Endodermal cell (in vitro differentiated cells): Measurements from ENCODE around the gene ZBTB7C. TPM values are rescaled to one million over a fixed set of nuclear protein-coding genes. Genes with fewer than 3 reads are reported as not detected.

Experiments
- DNase-seq: peaks from one replicate; pipeline ENCODE4 v3.0.0-alpha.2; 2017
- H3K27ac ChIP-seq: 2 replicates; pipeline ENCODE4 v1.5.1; 2013; ENCODE audit warnings: mild to moderate bottlenecking, low read depth, low read length, moderate library complexity
- H3K27me3 ChIP-seq: 2 replicates; pipeline ENCODE4 v1.6.1; 2013; ENCODE audit warnings: mild to moderate bottlenecking, low read length, moderate library complexity; ENCODE audit not compliant: insufficient read depth, control insufficient read depth, poor library complexity, severe bottlenecking
- H3K36me3 ChIP-seq: 2 replicates; pipeline ENCODE4 v1.7.0; 2013; ENCODE audit warnings: mild to moderate bottlenecking, low read length, moderate library complexity; ENCODE audit not compliant: control insufficient read depth, insufficient read depth
- H3K4me1 ChIP-seq: one replicate; pipeline ENCODE4 v1.7.0; 2013; ENCODE audit warnings: low read length; ENCODE audit not compliant: control insufficient read depth, insufficient read depth
- H3K4me3 ChIP-seq: 2 replicates; pipeline ENCODE4 v1.5.1; 2013; ENCODE audit warnings: mild to moderate bottlenecking, low read length, moderate library complexity
- H3K9ac ChIP-seq: 2 replicates; pipeline ENCODE4 v1.6.1; 2013; ENCODE audit warnings: mild to moderate bottlenecking, low read length, moderate library complexity; ENCODE audit not compliant: poor library complexity, severe bottlenecking; ENCODE audit errors: extremely low read depth
- H3K9me3 ChIP-seq: 2 replicates; pipeline ENCODE4 v1.6.1; 2013; ENCODE audit warnings: mild to moderate bottlenecking, low read length, moderate library complexity; ENCODE audit not compliant: control insufficient read depth
- H3K27ac Mint-ChIP-seq: 2 replicates; pipeline ENCODE4 v1.8.0; 2020; ENCODE audit warnings: mixed read lengths
- H3K27me3 Mint-ChIP-seq: 2 replicates; pipeline ENCODE4 v1.8.0; 2021; ENCODE audit warnings: mild to moderate bottlenecking, mixed read lengths; ENCODE audit not compliant: insufficient read depth
- H3K36me3 Mint-ChIP-seq: 2 replicates; pipeline ENCODE4 v1.8.0; 2020; ENCODE audit warnings: low read depth, mixed read lengths
- H3K4me1 Mint-ChIP-seq: 2 replicates; pipeline ENCODE4 v1.8.0; 2020; ENCODE audit warnings: mixed read lengths
- H3K4me3 Mint-ChIP-seq: 2 replicates; pipeline ENCODE4 v1.8.0; 2020; ENCODE audit warnings: mild to moderate bottlenecking, moderate library complexity, mixed read lengths
- H3K9me3 Mint-ChIP-seq: 2 replicates; pipeline ENCODE4 v1.8.0; 2020; ENCODE audit warnings: mild to moderate bottlenecking, mixed read lengths
- CTCF ChIP-seq: fragments of 200-600 bp; sonication (generic); conservative IDR thresholded peaks from 2 replicates; pipeline ENCODE4 v1.5.0; 2021; ENCODE audit warnings: antibody characterized with exemption, mild to moderate bottlenecking
- WGBS, 2 experiments: methylation state at CpG; one replicate each; pipeline versions ENCODE4 v1.1.5 to v1.1.7; 2013; ENCODE audit warnings: missing lambda C conversion rate in 2 of 2, mixed read lengths in 1 of 2; ENCODE audit not compliant: insufficient coverage in 1 of 2, insufficient read length in 1 of 2; 5-methylcytosine and 5-hydroxymethylcytosine counted together
- total RNA-seq, 2 donors: library from RNA; stranded (reverse); fragmentation: NEBNext Ultra II Directional in 1 of 2; extraction: Animal tissue kit (Norgen Biotek cat#: 25700) in 1 of 2; gene quantifications; 2 replicates in 1 of 2; 3 replicates in 1 of 2; pipeline ENCODE4 v1.2.1, GENCODE V29; 2021

The ZBTB7C gene
- total RNA-seq, 2 donors from 2014 or later: 0.31 to 0.62 TPM

GRCh38 chr18:48179666-48180065, 229.5 kb downstream of the ZBTB7C start:
- Histone ChIP-seq H3K27ac (no peak overlapping the region), H3K4me1 (no peaks in the 10 kb centered on the region), H3K9ac (no peak overlapping the region), H3K36me3 (no peaks in the 10 kb centered on the region), H3K9me3 (no peaks in the 10 kb centered on the region), H3K4me3 (no peak overlapping the region), H3K27me3 (no peaks in the 10 kb centered on the region)
- Mint-ChIP-seq H3K4me1 (no peaks in the 10 kb centered on the region), H3K36me3 (no peaks in the 10 kb centered on the region), H3K9me3 (no peaks in the 10 kb centered on the region), H3K4me3 (no peak overlapping the region), H3K27ac (no peak overlapping the region), H3K27me3 (peaks cover 17% of the 10 kb centered on the region)
- DNase-seq: no peak
- no peak for TF ChIP-seq CTCF
- WGBS, 2 experiments: 85 to 94% methylated on average over 2 of the region's 2 CpGs

GRCh38 chr18:48179001-48179400, 230.2 kb downstream of the ZBTB7C start:
- Mint-ChIP-seq H3K27ac (no peak overlapping the region), H3K9me3 (no peaks in the 10 kb centered on the region), H3K36me3 (no peaks in the 10 kb centered on the region), H3K4me1 (no peaks in the 10 kb centered on the region), H3K4me3 (no peak overlapping the region), H3K27me3 (peaks cover 14% of the 10 kb centered on the region)
- H3K27ac ChIP-seq: no peak overlapping the region
- H3K36me3 ChIP-seq: no peaks in the 10 kb centered on the region
- H3K4me3 ChIP-seq: no peak overlapping the region
- no peaks in the 10 kb centered on the region for H3K9me3 ChIP-seq
- TF ChIP-seq CTCF: no peak
- no peak for DNase-seq
- H3K27me3 ChIP-seq: no peaks in the 10 kb centered on the region
- 80 to 87% methylated on average over 1 to 3 of the region's 3 CpGs for WGBS, 2 experiments
- no peak overlapping the region for H3K9ac ChIP-seq
- no peaks in the 10 kb centered on the region for H3K4me1 ChIP-seq

- H3K27me3 ChIP-seq: no peaks in the 10 kb centered on the region
- H3K36me3 ChIP-seq: no peaks in the 10 kb centered on the region
- no peak overlapping the region for H3K27ac ChIP-seq
- no peaks in the 10 kb centered on the region for H3K4me1 ChIP-seq
- Mint-ChIP-seq H3K27me3 (peaks cover 13% of the 10 kb centered on the region), H3K4me3 (no peak overlapping the region), H3K36me3 (no peaks in the 10 kb centered on the region), H3K27ac (no peak overlapping the region), H3K4me1 (no peaks in the 10 kb centered on the region), H3K9me3 (no peaks in the 10 kb centered on the region)
- no peak overlapping the region for H3K4me3 ChIP-seq
- no peaks in the 10 kb centered on the region for H3K9me3 ChIP-seq
- no peak for DNase-seq
- 90 to 96% methylated on average over 3 to 4 of the region's 4 CpGs for WGBS, 2 experiments
- no peak overlapping the region for H3K9ac ChIP-seq
- no peak for TF ChIP-seq CTCF
These were observed 232.3 kb downstream of the ZBTB7C start for GRCh38 chr18:48176909-48177308.
